Measurements from ENCODE around the gene SKAP1. TPM values are rescaled to one million over a fixed set of nuclear protein-coding genes. Genes with fewer than 3 reads are reported as not detected.
A peak's percentile ranks its signal among the peaks of the same experiment; 100 is the strongest.

The SKAP1 gene
- total RNA-seq, 2 experiments from 2014 or later, result 1.2 TPM; not detected in 1

DNA sequence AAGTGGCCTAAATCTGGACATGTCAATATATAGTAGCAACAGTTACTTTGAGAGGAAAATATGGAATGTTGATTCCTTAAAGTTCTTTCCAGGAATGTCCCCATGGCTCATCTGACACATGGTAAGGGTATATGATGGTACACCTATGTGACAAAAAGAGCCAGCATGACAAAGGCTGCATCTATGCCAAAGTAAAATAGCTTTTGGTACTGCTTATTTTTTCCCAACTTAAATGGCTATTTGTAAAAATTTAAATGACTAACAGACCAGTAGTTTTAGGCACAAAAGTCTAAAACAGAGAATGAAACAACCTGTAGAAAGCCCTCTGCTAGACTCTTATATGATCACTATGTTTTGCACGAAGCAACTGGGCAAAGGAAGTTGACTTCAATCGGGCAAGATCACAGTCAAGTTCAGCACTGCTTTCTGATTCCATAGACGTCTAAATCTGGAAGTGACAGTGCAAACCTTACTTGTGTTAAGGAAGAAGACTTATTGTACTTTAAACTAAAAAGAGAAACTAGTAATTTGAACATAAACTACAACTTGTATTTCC lies 135.1 kb downstream of the SKAP1 start:
- no peak overlapping the region for H3K27ac ChIP-seq (ENCODE audit: low read depth, low read length, poor library complexity, severe bottlenecking)
- ChIA-PET CTCF (ENCODE audit: unreplicated experiment) (no interaction called here), POLR2A (interaction anchor here (0.6 to 0.7 kb wide), 3 partner anchors 22 to 179 kb away, joined by 3 to 4 read pairs (median 4); no protein-coding TSS in a partner anchor)
- H3K9me3 ChIP-seq (ENCODE audit: low read length), result no peaks in the 10 kb centered on the region
- no peaks in the 10 kb centered on the region for H3K79me2 ChIP-seq (ENCODE audit: insufficient read depth, low read depth, low read length)
- peak overlapping the region; percentile 10 for H3K4me3 ChIP-seq (ENCODE audit: low read depth, low read length, poor library complexity, severe bottlenecking)
- H3K9me2 ChIP-seq (ENCODE audit: insufficient read depth, low read length), result no peaks in the 10 kb centered on the region
- H3K4me2 ChIP-seq (ENCODE audit: low read length), result peak overlapping the region; percentile 54
- H4K20me1 ChIP-seq (ENCODE audit: insufficient read depth, low read length), result no peaks in the 10 kb centered on the region
- peaks cover 13% of the 10 kb centered on the region for H3K4me1 ChIP-seq (ENCODE audit: insufficient read depth, low read length, poor library complexity, severe bottlenecking)
- peak; percentile 8 for DNase-seq (ENCODE audit: low spot score)
- no peaks in the 10 kb centered on the region for H3K36me3 ChIP-seq (ENCODE audit: insufficient read depth, low read length)
- TF ChIP-seq EZH2phosphoT487 (IDR thresholded peaks at IDR 0.05; ENCODE audit: borderline replicate concordance, low read depth, low read length), result no peak
- TF ChIP-seq, protein P1, sequence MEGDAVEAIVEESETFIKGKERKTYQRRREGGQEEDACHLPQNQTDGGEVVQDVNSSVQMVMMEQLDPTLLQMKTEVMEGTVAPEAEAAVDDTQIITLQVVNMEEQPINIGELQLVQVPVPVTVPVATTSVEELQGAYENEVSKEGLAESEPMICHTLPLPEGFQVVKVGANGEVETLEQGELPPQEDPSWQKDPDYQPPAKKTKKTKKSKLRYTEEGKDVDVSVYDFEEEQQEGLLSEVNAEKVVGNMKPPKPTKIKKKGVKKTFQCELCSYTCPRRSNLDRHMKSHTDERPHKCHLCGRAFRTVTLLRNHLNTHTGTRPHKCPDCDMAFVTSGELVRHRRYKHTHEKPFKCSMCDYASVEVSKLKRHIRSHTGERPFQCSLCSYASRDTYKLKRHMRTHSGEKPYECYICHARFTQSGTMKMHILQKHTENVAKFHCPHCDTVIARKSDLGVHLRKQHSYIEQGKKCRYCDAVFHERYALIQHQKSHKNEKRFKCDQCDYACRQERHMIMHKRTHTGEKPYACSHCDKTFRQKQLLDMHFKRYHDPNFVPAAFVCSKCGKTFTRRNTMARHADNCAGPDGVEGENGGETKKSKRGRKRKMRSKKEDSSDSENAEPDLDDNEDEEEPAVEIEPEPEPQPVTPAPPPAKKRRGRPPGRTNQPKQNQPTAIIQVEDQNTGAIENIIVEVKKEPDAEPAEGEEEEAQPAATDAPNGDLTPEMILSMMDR (conservative IDR thresholded peaks at IDR 0.05; ENCODE audit: low read length), result no peak
- intact Hi-C loops (cut with micrococcal nuclease; ENCODE audit: unreplicated experiment), result loop anchor here (1.0 kb wide), 1 partner anchor 32 kb away; no protein-coding TSS in a partner anchor
- peak overlapping the region; percentile 98 for H2AFZ ChIP-seq (ENCODE audit: low read length)
- BruUV-seq (replicated peaks), result no TSS peak

DNA sequence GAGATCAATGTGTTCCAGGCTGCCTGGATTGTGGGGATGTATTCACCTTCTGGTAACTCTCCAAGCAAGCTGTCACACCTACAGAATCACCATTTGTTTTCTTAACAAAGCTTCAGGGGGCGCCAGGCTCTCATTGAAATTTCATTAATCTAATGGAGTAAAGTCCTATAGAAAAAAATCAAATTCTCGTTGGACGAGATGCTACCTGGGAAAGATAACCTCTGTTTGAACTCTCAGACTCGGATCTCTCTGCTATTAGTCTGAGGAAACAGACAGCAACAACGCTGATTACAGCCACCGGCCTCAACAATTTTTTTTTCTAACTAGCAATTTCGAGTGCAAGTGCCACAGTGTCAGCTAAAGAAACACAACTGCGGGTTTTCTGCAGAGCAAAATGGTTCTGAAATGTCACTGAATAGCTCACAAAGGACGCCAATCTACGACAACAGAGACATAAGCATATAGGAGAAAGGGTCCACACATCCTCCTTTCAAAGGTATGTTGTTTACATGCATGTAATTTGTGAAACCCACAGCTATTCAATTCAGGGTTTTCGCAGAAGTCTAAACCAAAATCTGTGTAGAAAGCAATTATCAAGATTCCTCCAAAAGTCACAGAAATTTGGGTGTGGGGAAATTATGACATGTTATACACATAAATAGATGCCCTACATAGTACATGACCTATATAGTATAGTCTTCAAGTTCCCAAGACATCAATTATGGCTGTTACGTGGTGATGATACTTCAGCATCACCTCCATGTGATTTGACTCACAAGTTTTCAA lies 135.8 kb downstream of the SKAP1 start:
- BruUV-seq (replicated peaks), result no TSS peak
- H3K4me2 ChIP-seq (ENCODE audit: low read length), result no peak overlapping the region
- DNase-seq (ENCODE audit: low spot score), result no peak
- no peaks in the 10 kb centered on the region for H3K9me3 ChIP-seq (ENCODE audit: low read length)
- peaks cover 13% of the 10 kb centered on the region for H3K4me1 ChIP-seq (ENCODE audit: insufficient read depth, low read length, poor library complexity, severe bottlenecking)
- POLR2A ChIA-PET, result no interaction called here
- no peak overlapping the region for H3K4me3 ChIP-seq (ENCODE audit: low read depth, low read length, poor library complexity, severe bottlenecking)
- H4K20me1 ChIP-seq (ENCODE audit: insufficient read depth, low read length), result no peaks in the 10 kb centered on the region
- H3K27ac ChIP-seq (ENCODE audit: low read depth, low read length, poor library complexity, severe bottlenecking), result no peak overlapping the region
- intact Hi-C loops (cut with micrococcal nuclease; ENCODE audit: unreplicated experiment), result no loop called here
- no peaks in the 10 kb centered on the region for H3K36me3 ChIP-seq (ENCODE audit: insufficient read depth, low read length)
- CTCF ChIA-PET (ENCODE audit: unreplicated experiment), result no interaction called here
- no peaks in the 10 kb centered on the region for H3K9me2 ChIP-seq (ENCODE audit: insufficient read depth, low read length)
- TF ChIP-seq EZH2phosphoT487 (IDR thresholded peaks at IDR 0.05; ENCODE audit: borderline replicate concordance, low read depth, low read length), result no peak
- TF ChIP-seq, protein P1 (conservative IDR thresholded peaks at IDR 0.05; ENCODE audit: low read length), result peak; percentile 47
- H2AFZ ChIP-seq (ENCODE audit: low read length), result peak overlapping the region; percentile 98; the same call in 1 of the 2 replicates
- no peaks in the 10 kb centered on the region for H3K79me2 ChIP-seq (ENCODE audit: insufficient read depth, low read depth, low read length)

All from OCI-LY7 (cell line).